Measurements from ENCODE around the gene CDC7. TPM values are rescaled to one million over a fixed set of nuclear protein-coding genes. Genes with fewer than 3 reads are reported as not detected.

The CDC7 gene
- total RNA-seq, 1 experiment from 2014 or later, result 24.5 TPM

DNA sequence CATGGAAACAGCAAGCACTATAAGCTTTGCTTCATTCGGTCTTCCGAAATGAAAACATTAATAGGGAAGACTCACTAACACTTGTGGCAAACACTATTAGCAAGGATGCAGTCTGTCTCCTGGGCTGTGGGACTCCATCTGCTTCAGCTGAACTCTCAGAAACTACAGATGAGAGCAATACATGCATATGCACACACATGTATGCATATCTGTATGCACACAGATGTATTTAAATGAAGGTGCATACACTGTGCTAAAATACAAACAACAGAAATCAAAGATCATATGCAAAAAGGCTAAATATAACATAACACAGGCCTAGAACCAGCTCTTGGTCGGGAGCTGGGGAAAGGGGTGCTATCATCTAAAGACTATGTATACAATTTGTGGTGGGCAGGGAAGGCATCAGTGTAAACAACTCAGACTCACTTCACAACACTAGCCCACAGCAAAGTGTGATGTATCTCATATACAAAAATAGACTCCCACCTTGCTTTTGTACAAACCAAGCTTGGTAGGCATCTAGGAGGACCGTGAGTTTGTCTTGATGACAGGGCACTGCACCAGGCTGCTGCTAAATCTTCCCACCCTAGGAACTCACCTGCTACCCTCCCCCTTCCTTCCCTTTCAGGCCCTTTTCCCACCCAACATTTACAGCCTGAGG, 32.8 kb downstream of the CDC7 start:
- Histone ChIP-seq H2AFZ (ENCODE audit: low read depth, low read length, poor library complexity, severe bottlenecking) (no peak overlapping the region), H3K4me3 (replicated peaks in 1 of 2; ENCODE audit: low read depth in 1 of 2, low read length in 2 of 2) (no peak overlapping the region), H3K36me3 (ENCODE audit: control insufficient read depth in 1 of 2, insufficient read depth in 2 of 2, low read length in 2 of 2) (no peaks in the 10 kb centered on the region), H3K79me2 (ENCODE audit: insufficient read depth, low read length) (no peaks in the 10 kb centered on the region), H3K4me2 (ENCODE audit: low read length) (no peak overlapping the region), H3K27ac (ENCODE audit: low read depth, low read length) (no peak overlapping the region), H3K4me1 (ENCODE audit: control insufficient read depth in 1 of 2, insufficient read depth in 2 of 2, low read length in 2 of 2) (no peaks in the 10 kb centered on the region), H3K27me3 (ENCODE audit: insufficient read depth, low read length) (no peaks in the 10 kb centered on the region), H3K9me3 (ENCODE audit: control insufficient read depth in 1 of 2, insufficient read depth in 1 of 2, low read depth in 1 of 2, low read length in 2 of 2) (no peaks in the 10 kb centered on the region), H3K9me2 (ENCODE audit: insufficient read depth) (no peaks in the 10 kb centered on the region), H4K20me1 (ENCODE audit: insufficient read depth) (no peaks in the 10 kb centered on the region), H3K9ac (ENCODE audit: low read length) (no peak overlapping the region)
- ChIA-PET CTCF (no interaction called here), RAD21 (ENCODE audit: low non-redundant PET in 1 of 2, low total read pairs in 2 of 2, uncharacterized antibody in 2 of 2, unreplicated experiment in 2 of 2) (no interaction called here), POLR2A (no interaction called here)
- ATAC-seq (no peak), DNase-seq (ENCODE audit: low read depth, low spot score) (no peak)
- BruUV-seq (replicated peaks), result no TSS peak
- no peak for TF ChIP-seq EZH2 (IDR thresholded peaks at IDR 0.05)
- TF ChIP-seq FOSL1 (IDR thresholded peaks at IDR 0.05; ENCODE audit: low read depth), result no peak
- TF ChIP-seq RAD21 (IDR thresholded peaks at IDR 0.05; ENCODE audit: low read depth), result no peak
- no peak for TF ChIP-seq ZNF274 (IDR thresholded peaks at IDR 0.05; ENCODE audit: low read depth, low read length)
- TF ChIP-seq POLR2A (IDR thresholded peaks at IDR 0.05; ENCODE audit: borderline replicate concordance, extremely low read depth, insufficient read depth, insufficient read length), result no peak
- no peak for TF ChIP-seq CEBPB (IDR thresholded peaks at IDR 0.05; ENCODE audit: low read depth)
- TF ChIP-seq SP1 (IDR thresholded peaks at IDR 0.05; ENCODE audit: low read depth), result no peak
- TF ChIP-seq, protein P1, sequence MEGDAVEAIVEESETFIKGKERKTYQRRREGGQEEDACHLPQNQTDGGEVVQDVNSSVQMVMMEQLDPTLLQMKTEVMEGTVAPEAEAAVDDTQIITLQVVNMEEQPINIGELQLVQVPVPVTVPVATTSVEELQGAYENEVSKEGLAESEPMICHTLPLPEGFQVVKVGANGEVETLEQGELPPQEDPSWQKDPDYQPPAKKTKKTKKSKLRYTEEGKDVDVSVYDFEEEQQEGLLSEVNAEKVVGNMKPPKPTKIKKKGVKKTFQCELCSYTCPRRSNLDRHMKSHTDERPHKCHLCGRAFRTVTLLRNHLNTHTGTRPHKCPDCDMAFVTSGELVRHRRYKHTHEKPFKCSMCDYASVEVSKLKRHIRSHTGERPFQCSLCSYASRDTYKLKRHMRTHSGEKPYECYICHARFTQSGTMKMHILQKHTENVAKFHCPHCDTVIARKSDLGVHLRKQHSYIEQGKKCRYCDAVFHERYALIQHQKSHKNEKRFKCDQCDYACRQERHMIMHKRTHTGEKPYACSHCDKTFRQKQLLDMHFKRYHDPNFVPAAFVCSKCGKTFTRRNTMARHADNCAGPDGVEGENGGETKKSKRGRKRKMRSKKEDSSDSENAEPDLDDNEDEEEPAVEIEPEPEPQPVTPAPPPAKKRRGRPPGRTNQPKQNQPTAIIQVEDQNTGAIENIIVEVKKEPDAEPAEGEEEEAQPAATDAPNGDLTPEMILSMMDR (IDR thresholded peaks at IDR 0.05 in 2 of 3, conservative IDR thresholded peaks at IDR 0.05 in 1 of 3; ENCODE audit: borderline replicate concordance in 1 of 3, insufficient read depth in 1 of 3, low read depth in 2 of 3, low read length in 2 of 3), result no peak
- no peak for TF ChIP-seq YY1 (IDR thresholded peaks at IDR 0.05; ENCODE audit: extremely low read depth, insufficient replicate concordance, low read depth, low read length)
- TF ChIP-seq, protein P2, sequence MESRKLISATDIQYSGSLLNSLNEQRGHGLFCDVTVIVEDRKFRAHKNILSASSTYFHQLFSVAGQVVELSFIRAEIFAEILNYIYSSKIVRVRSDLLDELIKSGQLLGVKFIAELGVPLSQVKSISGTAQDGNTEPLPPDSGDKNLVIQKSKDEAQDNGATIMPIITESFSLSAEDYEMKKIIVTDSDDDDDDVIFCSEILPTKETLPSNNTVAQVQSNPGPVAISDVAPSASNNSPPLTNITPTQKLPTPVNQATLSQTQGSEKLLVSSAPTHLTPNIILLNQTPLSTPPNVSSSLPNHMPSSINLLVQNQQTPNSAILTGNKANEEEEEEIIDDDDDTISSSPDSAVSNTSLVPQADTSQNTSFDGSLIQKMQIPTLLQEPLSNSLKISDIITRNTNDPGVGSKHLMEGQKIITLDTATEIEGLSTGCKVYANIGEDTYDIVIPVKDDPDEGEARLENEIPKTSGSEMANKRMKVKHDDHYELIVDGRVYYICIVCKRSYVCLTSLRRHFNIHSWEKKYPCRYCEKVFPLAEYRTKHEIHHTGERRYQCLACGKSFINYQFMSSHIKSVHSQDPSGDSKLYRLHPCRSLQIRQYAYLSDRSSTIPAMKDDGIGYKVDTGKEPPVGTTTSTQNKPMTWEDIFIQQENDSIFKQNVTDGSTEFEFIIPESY (IDR thresholded peaks at IDR 0.05; ENCODE audit: extremely low read depth, insufficient replicate concordance, low read length), result no peak
- no peak for TF ChIP-seq EZH2phosphoT487 (IDR thresholded peaks at IDR 0.05; ENCODE audit: borderline replicate concordance)
- TF ChIP-seq, protein P3, sequence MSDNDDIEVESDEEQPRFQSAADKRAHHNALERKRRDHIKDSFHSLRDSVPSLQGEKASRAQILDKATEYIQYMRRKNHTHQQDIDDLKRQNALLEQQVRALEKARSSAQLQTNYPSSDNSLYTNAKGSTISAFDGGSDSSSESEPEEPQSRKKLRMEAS (IDR thresholded peaks at IDR 0.05), result no peak
- TF ChIP-seq EGR1 (IDR thresholded peaks at IDR 0.05; ENCODE audit: low read depth), result no peak
- TF ChIP-seq CBX3 (IDR thresholded peaks at IDR 0.05; ENCODE audit: low read depth), result no peak
- TF ChIP-seq, protein P4, sequence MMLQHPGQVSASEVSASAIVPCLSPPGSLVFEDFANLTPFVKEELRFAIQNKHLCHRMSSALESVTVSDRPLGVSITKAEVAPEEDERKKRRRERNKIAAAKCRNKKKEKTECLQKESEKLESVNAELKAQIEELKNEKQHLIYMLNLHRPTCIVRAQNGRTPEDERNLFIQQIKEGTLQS (IDR thresholded peaks at IDR 0.05), result no peak
- TF ChIP-seq POLR2AphosphoS5 (IDR thresholded peaks at IDR 0.05; ENCODE audit: low read depth, low read length), result no peak
- TF ChIP-seq ZFX (IDR thresholded peaks at IDR 0.05), result no peak
- TF ChIP-seq ELF1 (IDR thresholded peaks at IDR 0.05; ENCODE audit: borderline replicate concordance, low read depth), result no peak
- TF ChIP-seq, protein P5, sequence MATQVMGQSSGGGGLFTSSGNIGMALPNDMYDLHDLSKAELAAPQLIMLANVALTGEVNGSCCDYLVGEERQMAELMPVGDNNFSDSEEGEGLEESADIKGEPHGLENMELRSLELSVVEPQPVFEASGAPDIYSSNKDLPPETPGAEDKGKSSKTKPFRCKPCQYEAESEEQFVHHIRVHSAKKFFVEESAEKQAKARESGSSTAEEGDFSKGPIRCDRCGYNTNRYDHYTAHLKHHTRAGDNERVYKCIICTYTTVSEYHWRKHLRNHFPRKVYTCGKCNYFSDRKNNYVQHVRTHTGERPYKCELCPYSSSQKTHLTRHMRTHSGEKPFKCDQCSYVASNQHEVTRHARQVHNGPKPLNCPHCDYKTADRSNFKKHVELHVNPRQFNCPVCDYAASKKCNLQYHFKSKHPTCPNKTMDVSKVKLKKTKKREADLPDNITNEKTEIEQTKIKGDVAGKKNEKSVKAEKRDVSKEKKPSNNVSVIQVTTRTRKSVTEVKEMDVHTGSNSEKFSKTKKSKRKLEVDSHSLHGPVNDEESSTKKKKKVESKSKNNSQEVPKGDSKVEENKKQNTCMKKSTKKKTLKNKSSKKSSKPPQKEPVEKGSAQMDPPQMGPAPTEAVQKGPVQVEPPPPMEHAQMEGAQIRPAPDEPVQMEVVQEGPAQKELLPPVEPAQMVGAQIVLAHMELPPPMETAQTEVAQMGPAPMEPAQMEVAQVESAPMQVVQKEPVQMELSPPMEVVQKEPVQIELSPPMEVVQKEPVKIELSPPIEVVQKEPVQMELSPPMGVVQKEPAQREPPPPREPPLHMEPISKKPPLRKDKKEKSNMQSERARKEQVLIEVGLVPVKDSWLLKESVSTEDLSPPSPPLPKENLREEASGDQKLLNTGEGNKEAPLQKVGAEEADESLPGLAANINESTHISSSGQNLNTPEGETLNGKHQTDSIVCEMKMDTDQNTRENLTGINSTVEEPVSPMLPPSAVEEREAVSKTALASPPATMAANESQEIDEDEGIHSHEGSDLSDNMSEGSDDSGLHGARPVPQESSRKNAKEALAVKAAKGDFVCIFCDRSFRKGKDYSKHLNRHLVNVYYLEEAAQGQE (IDR thresholded peaks at IDR 0.05; ENCODE audit: low read depth), result no peak
- intact Hi-C loops (cut with micrococcal nuclease), result loop anchor here (5.0 kb wide), 1 partner anchor 744 kb away; no protein-coding TSS in a partner anchor

All from HCT116 (cell line).